ENCODE results near the gene PFKFB3.

Gene PFKFB3

GRCh38 chr10:6278519-6279120, 75.9 kb downstream of the PFKFB3 start (continued):
- TF ChIP-seq PRDM10 (tag by site-specific recombination; IDR thresholded peaks at IDR 0.05) (no peak), KLF10 (tag by site-specific recombination; IDR thresholded peaks at IDR 0.05) (no peak), ZNF785 (tag by site-specific recombination; IDR thresholded peaks at IDR 0.05) (no peak), ZNF664 (tag by site-specific recombination; IDR thresholded peaks at IDR 0.05) (no peak), MYNN (tag by site-specific recombination; IDR thresholded peaks at IDR 0.05; ENCODE audit: borderline replicate concordance) (no peak), GLIS1 (tag by site-specific recombination; IDR thresholded peaks at IDR 0.05) (no peak)
- TF ChIP-seq, protein P1, sequence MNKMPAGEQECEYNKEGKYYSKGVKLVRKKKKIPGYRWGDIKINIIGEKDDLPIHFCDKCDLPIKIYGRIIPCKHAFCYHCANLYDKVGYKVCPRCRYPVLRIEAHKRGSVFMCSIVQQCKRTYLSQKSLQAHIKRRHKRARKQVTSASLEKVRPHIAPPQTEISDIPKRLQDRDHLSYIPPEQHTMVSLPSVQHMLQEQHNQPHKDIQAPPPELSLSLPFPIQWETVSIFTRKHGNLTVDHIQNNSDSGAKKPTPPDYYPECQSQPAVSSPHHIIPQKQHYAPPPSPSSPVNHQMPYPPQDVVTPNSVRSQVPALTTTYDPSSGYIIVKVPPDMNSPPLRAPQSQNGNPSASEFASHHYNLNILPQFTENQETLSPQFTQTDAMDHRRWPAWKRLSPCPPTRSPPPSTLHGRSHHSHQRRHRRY (tag by site-specific recombination; IDR thresholded peaks at IDR 0.05) = no peak

GRCh38 chr10:6279540-6280267, 77.0 kb downstream of the PFKFB3 start:
- ChIA-PET POLR2A (no interaction called here), CTCF (interaction anchor here (1.3 kb wide), 1 partner anchor 12 kb away, joined by 3 read pairs; no protein-coding TSS in a partner anchor)
- Histone ChIP-seq H3K27ac (ENCODE audit: extremely low read depth, low read depth, low read length) (no peak overlapping the region), H3K4me3 (ENCODE audit: low read depth, low read length) (no peak overlapping the region), H3K9me3 (ENCODE audit: control insufficient read depth, insufficient read depth, low read depth, low read length) (no peaks in the 10 kb centered on the region), H3K4me1 (ENCODE audit: control insufficient read depth, insufficient read depth, low read length) (no peaks in the 10 kb centered on the region), H3K36me3 (ENCODE audit: control insufficient read depth in 2 of 2, insufficient read depth in 1 of 2, low read length in 2 of 2) (no peaks in the 10 kb centered on the region)
- TF ChIP-seq ZBTB1 (tag by site-specific recombination; IDR thresholded peaks at IDR 0.05) (no peak), ZNF701 (tag by site-specific recombination; IDR thresholded peaks at IDR 0.05) (no peak), HIC1 (tag by site-specific recombination; IDR thresholded peaks at IDR 0.05) (no peak), ZNF184 (tag by site-specific recombination; IDR thresholded peaks at IDR 0.05) (no peak), ZBTB44 (tag by site-specific recombination; IDR thresholded peaks at IDR 0.05) (no peak), ZIC2 (tag by site-specific recombination; IDR thresholded peaks at IDR 0.05) (peak; percentile 68)
- TF ChIP-seq, protein P2, sequence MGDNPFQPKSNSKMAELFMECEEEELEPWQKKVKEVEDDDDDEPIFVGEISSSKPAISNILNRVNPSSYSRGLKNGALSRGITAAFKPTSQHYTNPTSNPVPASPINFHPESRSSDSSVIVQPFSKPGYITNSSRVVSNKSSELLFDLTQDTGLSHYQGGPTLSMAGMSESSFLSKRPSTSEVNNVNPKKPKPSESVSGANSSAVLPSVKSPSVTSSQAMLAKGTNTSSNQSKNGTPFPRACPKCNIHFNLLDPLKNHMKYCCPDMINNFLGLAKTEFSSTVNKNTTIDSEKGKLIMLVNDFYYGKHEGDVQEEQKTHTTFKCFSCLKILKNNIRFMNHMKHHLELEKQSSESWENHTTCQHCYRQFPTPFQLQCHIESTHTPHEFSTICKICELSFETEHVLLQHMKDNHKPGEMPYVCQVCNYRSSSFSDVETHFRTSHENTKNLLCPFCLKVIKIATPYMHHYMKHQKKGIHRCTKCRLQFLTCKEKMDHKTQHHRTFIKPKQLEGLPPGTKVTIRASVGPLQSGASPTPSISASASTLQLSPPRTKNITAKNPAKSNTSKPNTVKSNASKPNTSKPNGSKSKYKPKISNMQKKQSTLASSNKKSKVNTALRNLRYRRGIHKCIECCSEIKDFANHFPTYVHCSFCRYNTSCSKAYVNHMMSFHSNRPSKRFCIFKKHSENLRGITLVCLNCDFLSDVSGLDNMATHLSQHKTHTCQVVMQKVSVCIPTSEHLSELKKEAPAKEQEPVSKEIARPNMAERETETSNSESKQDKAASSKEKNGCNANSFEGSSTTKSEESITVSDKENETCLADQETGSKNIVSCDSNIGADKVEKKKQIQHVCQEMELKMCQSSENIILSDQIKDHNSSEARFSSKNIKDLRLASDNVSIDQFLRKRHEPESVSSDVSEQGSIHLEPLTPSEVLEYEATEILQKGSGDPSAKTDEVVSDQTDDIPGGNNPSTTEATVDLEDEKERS (tag by site-specific recombination; IDR thresholded peaks at IDR 0.05) = no peak
